ENCODE data around the gene WIF1.

WIF1 gene

GRCh38 chr12:65121049-65121955 lies at the start of gene WIF1:
Gene WIF1, minus strand, starts transcription at chr12:65121305. Its CDS starts 114 bp downstream, at chr12:65121191.
- DNase-seq, result peak; percentile 13

- peak; percentile 62 for DNase-seq
Measured at GRCh38 chr12:65170209-65170881, 49.2 kb upstream of the WIF1 start.

GRCh38 chr12:65169320-65170208 lies 48.5 kb upstream of the WIF1 start, which contains the start of gene LEMD3:
Gene LEMD3, plus strand, starts transcription at chr12:65169583. Its CDS starts 14 bp downstream, at chr12:65169597.
- DNase-seq, result peak; percentile 92

- DNase-seq, result no peak
Measured at GRCh38 chr12:65168681-65169319, 47.7 kb upstream of the WIF1 start.

- no peak for DNase-seq
Measured at GRCh38 chr12:65164774-65165173, 43.7 kb upstream of the WIF1 start.

GRCh38 chr12:65164244-65164643 lies 43.1 kb upstream of the WIF1 start:
- DNase-seq, result no peak

GRCh38 chr12:65162609-65163008 lies 41.5 kb upstream of the WIF1 start:
- DNase-seq, result no peak

GRCh38 chr12:65157091-65157490 lies 36.0 kb upstream of the WIF1 start:
- DNase-seq, result no peak

- no peak for DNase-seq
Measured at GRCh38 chr12:65156366-65156841, 35.3 kb upstream of the WIF1 start.

GRCh38 chr12:65155784-65156183 lies 34.7 kb upstream of the WIF1 start:
- peak; percentile 25 for DNase-seq

GRCh38 chr12:65152596-65152995 lies 31.5 kb upstream of the WIF1 start:
- DNase-seq, result no peak

- no peak for DNase-seq
Measured at GRCh38 chr12:65152012-65152411, 30.9 kb upstream of the WIF1 start.

GRCh38 chr12:65147312-65147905 lies 26.3 kb upstream of the WIF1 start:
- DNase-seq, result no peak

- DNase-seq, result no peak
Measured at GRCh38 chr12:65140738-65141137, 19.6 kb upstream of the WIF1 start.

GRCh38 chr12:65139389-65139788 lies 18.3 kb upstream of the WIF1 start:
- DNase-seq, result no peak

- no peak for DNase-seq
Measured at GRCh38 chr12:65133879-65134278, 12.8 kb upstream of the WIF1 start.

GRCh38 chr12:65126482-65126881 lies 5.4 kb upstream of the WIF1 start:
- no peak for DNase-seq

- no peak for DNase-seq
Measured at GRCh38 chr12:65125975-65126374, 4.9 kb upstream of the WIF1 start.

- no peak for DNase-seq
Measured at GRCh38 chr12:65125247-65125646, 4.1 kb upstream of the WIF1 start.

GRCh38 chr12:65123435-65124063 lies 2.4 kb upstream of the WIF1 start:
- peak; percentile 7 for DNase-seq

- DNase-seq, result no peak
Measured at GRCh38 chr12:65122703-65123102, 1.6 kb upstream of the WIF1 start.
